IMR-90 (cell line): ENCODE data around the gene CSH1. TPM values are rescaled to one million over a fixed set of nuclear protein-coding genes. Genes with fewer than 3 reads are reported as not detected.
"Not testable (repeated sequence)": the region's sequence is repeated elsewhere in the genome, so short reads cannot be mapped to it uniquely, and the experiment has no call there.

Source experiments
- ATAC-seq: fragments of 200-7000 bp; cut with Tn5 transposase; 2 replicates; pipeline ENCODE4 v1.9.1; 2020; ENCODE audit warnings: low read depth, mild to moderate bottlenecking, moderate library complexity
- BruUV-seq: library from RNA; stranded (reverse); fragments of 400-500 nt; replicated peaks from 2 replicates; lab custom pipeline; 2021; lab: Mats Ljungman, UMichigan
- CTCF ChIA-PET: fragments of 300-600 bp; formaldehyde crosslinking; extraction: SDS; loops from one replicate; lab custom pipeline; 2021; ENCODE audit warnings: antibody characterized with exemption; lab: Yijun Ruan, JAX
- POLR2A ChIA-PET: fragments of 300-600 bp; sonication (Branson Sonifier 250); formaldehyde crosslinking; loops from one replicate; lab custom pipeline; 2022; ENCODE audit warnings: antibody characterized with exemption; ENCODE audit not compliant: unreplicated experiment; lab: Charles Lee
- DNase-seq: peaks from one replicate; pipeline ENCODE4 v3.0.0; 2013
- H2AFZ ChIP-seq: replicated peaks from 2 replicates; pipeline ENCODE3; 2013; ENCODE audit warnings: low read length, mild to moderate bottlenecking; ENCODE audit not compliant: poor library complexity
- H2AK5ac ChIP-seq: 2 replicates; pipeline ENCODE4 v1.6.1; 2013; ENCODE audit warnings: low read depth, low read length, inconsistent platforms
- H2AK9ac ChIP-seq: replicated peaks from 2 replicates; pipeline ENCODE3; 2013; ENCODE audit warnings: mild to moderate bottlenecking, low read depth, low read length, moderate library complexity; ENCODE audit not compliant: poor library complexity
- H2BK120ac ChIP-seq: 2 replicates; pipeline ENCODE4 v1.6.1; 2013; ENCODE audit warnings: low read depth, low read length, inconsistent platforms
- H2BK15ac ChIP-seq: 3 replicates; pipeline ENCODE4 v1.6.1; 2013; ENCODE audit warnings: low read depth, low read length, inconsistent platforms
- H2BK20ac ChIP-seq: 2 replicates; pipeline ENCODE4 v1.6.1; 2013; ENCODE audit warnings: low read depth, mild to moderate bottlenecking, inconsistent platforms, low read length, moderate library complexity
- H2BK5ac ChIP-seq: 2 replicates; pipeline ENCODE4 v1.6.1; 2013; ENCODE audit warnings: mild to moderate bottlenecking, low read depth, low read length, inconsistent platforms; ENCODE audit not compliant: poor library complexity, severe bottlenecking
- H3K14ac ChIP-seq: replicated peaks from 2 replicates; pipeline ENCODE4 v1.6.1; 2013; ENCODE audit warnings: low read depth, low read length, inconsistent platforms
- H3K18ac ChIP-seq: 2 replicates; pipeline ENCODE4 v1.6.1; 2013; ENCODE audit warnings: low read depth, low read length, control low read depth
- H3K23ac ChIP-seq: 2 replicates; pipeline ENCODE4 v1.6.1; 2013; ENCODE audit warnings: low read depth, low read length, inconsistent platforms
- H3K27ac ChIP-seq: 2 replicates; pipeline ENCODE4 v1.5.1; 2013; ENCODE audit warnings: mild to moderate bottlenecking, control low read depth, low read length; ENCODE audit not compliant: insufficient read depth
- H3K27me3 ChIP-seq: 2 replicates; pipeline ENCODE4 v1.6.1; 2013; ENCODE audit warnings: low read length; ENCODE audit not compliant: control insufficient read depth, insufficient read depth
- H3K36me3 ChIP-seq: 2 replicates; pipeline ENCODE4 v1.6.1; 2013; ENCODE audit warnings: low read length, mixed read lengths; ENCODE audit not compliant: control insufficient read depth, insufficient read depth
- H3K4ac ChIP-seq: 2 replicates; pipeline ENCODE4 v1.6.1; 2013; ENCODE audit warnings: low read depth, low read length, inconsistent platforms
- H3K4me1 ChIP-seq: 2 replicates; pipeline ENCODE4 v1.6.1; 2013; ENCODE audit warnings: low read length, mixed read lengths; ENCODE audit not compliant: control insufficient read depth, insufficient read depth
- H3K4me2 ChIP-seq: 2 replicates; pipeline ENCODE4 v1.6.1; 2013; ENCODE audit warnings: low read depth, mild to moderate bottlenecking, control low read depth, low read length, moderate library complexity
- H3K4me3 ChIP-seq: 2 replicates; pipeline ENCODE4 v1.5.1; 2013; ENCODE audit warnings: low read depth, mild to moderate bottlenecking, control low read depth, low read length, moderate library complexity; ENCODE audit not compliant: insufficient read depth
- H3K56ac ChIP-seq: 2 replicates; pipeline ENCODE4 v1.6.1; 2013; ENCODE audit warnings: low read length, inconsistent platforms; ENCODE audit not compliant: insufficient read depth; ENCODE audit errors: extremely low read depth
- H3K79me1 ChIP-seq, 2 experiments: 2 replicates each; pipeline ENCODE4 v1.6.1; 2013; ENCODE audit warnings: low read length in 2 of 2, inconsistent platforms in 1 of 2, low read depth in 1 of 2
- H3K9ac ChIP-seq: 2 replicates; pipeline ENCODE4 v1.6.1; 2013; ENCODE audit warnings: low read depth, low read length, control low read depth
- H3K9me1 ChIP-seq: 2 replicates; pipeline ENCODE4 v1.6.1; 2013; ENCODE audit warnings: low read length, inconsistent platforms; ENCODE audit not compliant: insufficient read depth
- H3K9me3 ChIP-seq: 2 replicates; pipeline ENCODE4 v1.6.1; 2013; ENCODE audit warnings: low read length; ENCODE audit not compliant: control insufficient read depth, insufficient read depth
- H4K20me1 ChIP-seq: 2 replicates; pipeline ENCODE4 v1.6.1; 2013; ENCODE audit warnings: low read length, inconsistent platforms; ENCODE audit not compliant: insufficient read depth
- H4K5ac ChIP-seq: 2 replicates; pipeline ENCODE4 v1.6.1; 2013; ENCODE audit warnings: mild to moderate bottlenecking, low read depth, low read length, control low read depth
- H4K8ac ChIP-seq, 2 experiments: 2 replicates each; pipeline ENCODE4 v1.6.1; 2013; ENCODE audit warnings: low read depth in 2 of 2, low read length in 2 of 2, control low read depth in 1 of 2, inconsistent platforms in 1 of 2
- H4K91ac ChIP-seq: 2 replicates; pipeline ENCODE4 v1.6.1; 2013; ENCODE audit warnings: low read depth, low read length, inconsistent platforms; ENCODE audit not compliant: insufficient read depth
- CEBPB ChIP-seq: IDR thresholded peaks from 2 replicates; pipeline ENCODE4 v1.6.1; 2012; ENCODE audit warnings: low read depth, low read length, improper control_type of control experiment
- CHD1 ChIP-seq: IDR thresholded peaks from 2 replicates; pipeline ENCODE4 v1.6.1; 2012; ENCODE audit warnings: low read depth, low read length, improper control_type of control experiment
- NFE2L2 ChIP-seq: fragments of 150-350 bp; IDR thresholded peaks from 2 replicates; pipeline ENCODE4 v1.6.1; 2016; ENCODE audit warnings: low read depth, mild to moderate bottlenecking, low read length
- RAD21 ChIP-seq: IDR thresholded peaks from 2 replicates; pipeline ENCODE4 v1.6.1; 2012; ENCODE audit warnings: low read length, improper control_type of control experiment
- RCOR1 ChIP-seq: IDR thresholded peaks from 2 replicates; pipeline ENCODE4 v1.6.1; 2012; ENCODE audit warnings: mild to moderate bottlenecking, low read length, improper control_type of control experiment; ENCODE audit not compliant: insufficient replicate concordance
- RFX5 ChIP-seq: IDR thresholded peaks from 2 replicates; pipeline ENCODE4 v1.8.0; 2012; ENCODE audit warnings: low read depth, mild to moderate bottlenecking, low read length, moderate library complexity
- WGBS, 2 experiments: methylation state at CpG; one replicate each; pipeline versions ENCODE4 v1.1.5 to v1.1.7; 2013; ENCODE audit warnings: missing lambda C conversion rate in 2 of 2; ENCODE audit not compliant: insufficient read length in 1 of 2; ENCODE audit errors: extremely low coverage in 2 of 2; 5-methylcytosine and 5-hydroxymethylcytosine counted together
- dilution Hi-C: fragments of 300-500 bp; cut with HindIII; formaldehyde crosslinking; loops from one replicate; pipeline ENCODE4 v1.14.3; 2018; ENCODE audit warnings: low sequenced_read_pairs; ENCODE audit not compliant: unreplicated experiment
- in situ Hi-C: fragments of 300-500 bp; cut with MboI; formaldehyde crosslinking; loops from 3 replicates; pipeline ENCODE4 v1.14.3; 2019; ENCODE audit warnings: low sequenced_read_pairs, inconsistent platforms, mixed read lengths
- intact Hi-C: fragments of 100-400 bp; cut with micrococcal nuclease; formaldehyde crosslinking; loops from 2 replicates; pipeline ENCODE4 v1.10.0; 2022
- polyA plus RNA-seq, 3 experiments: library from polyadenylated mRNA; depleted of rRNA; stranded (reverse); fragments of >200 nt; gene quantifications; 2 replicates each; pipeline ENCODE4 v1.2.3, GENCODE V29; 2012; ENCODE audit warnings: low replicate concordance in 1 of 3
- total RNA-seq: library from RNA; depleted of rRNA; stranded (reverse); fragments of >200 nt; gene quantifications from 2 replicates; pipeline ENCODE4 v1.2.3, GENCODE V29; 2012

CSH1 gene
- total and polyA plus RNA-seq, 2 of the 4 experiments (the other 2 are of a cell fraction), result not detected

DNA sequence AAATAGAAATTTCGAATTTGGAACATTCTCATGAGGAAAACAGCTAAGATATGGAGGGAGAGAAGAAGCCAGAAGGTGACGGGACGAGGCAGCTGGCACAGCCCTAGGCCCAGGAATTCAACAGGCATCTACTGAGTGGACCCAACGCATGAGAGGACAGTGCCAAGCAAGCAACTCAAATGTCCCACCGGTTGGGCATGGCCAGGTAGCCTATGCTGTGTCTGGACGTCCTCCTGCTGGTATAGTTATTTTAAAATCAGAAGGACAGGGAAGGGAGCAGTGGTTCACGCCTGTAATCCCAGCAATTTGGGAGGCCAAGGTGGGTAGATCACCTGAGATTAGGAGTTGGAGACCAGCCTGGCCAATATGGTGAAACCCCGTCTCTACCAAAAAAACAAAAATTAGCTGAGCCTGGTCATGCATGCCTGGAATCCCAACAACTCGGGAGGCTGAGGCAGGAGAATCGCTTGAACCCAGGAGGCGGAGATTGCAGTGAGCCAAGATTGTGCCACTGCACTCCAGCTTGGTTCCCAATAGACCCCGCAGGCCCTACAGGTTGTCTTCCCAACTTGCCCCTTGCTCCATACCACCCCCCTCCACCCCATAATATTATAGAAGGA is 20.3 kb upstream of the CSH1 start:
- Histone ChIP-seq H4K20me1 (no peaks in the 10 kb centered on the region), H2AK5ac (no peak overlapping the region), H4K91ac (no peak overlapping the region), H3K36me3 (no peaks in the 10 kb centered on the region), H3K9ac (no peak overlapping the region), H3K9me1 (no peaks in the 10 kb centered on the region), H3K23ac (no peak overlapping the region), H2BK5ac (no peak overlapping the region), H4K5ac (no peak overlapping the region), H3K4ac (no peak overlapping the region), H3K79me1 (no peaks in the 10 kb centered on the region), H2AFZ (no peak overlapping the region), H4K8ac (no peak overlapping the region), H3K56ac (no peak overlapping the region), H2BK20ac (no peak overlapping the region), H3K27ac (no peak overlapping the region), H3K4me2 (no peak overlapping the region), H3K14ac (no peak overlapping the region), H3K18ac (no peak overlapping the region), H2AK9ac (no peak overlapping the region), H3K4me3 (no peak overlapping the region), H2BK15ac (no peak overlapping the region), H3K27me3 (peaks cover 38% of the 10 kb centered on the region), H3K4me1 (no peaks in the 10 kb centered on the region), H2BK120ac (no peak overlapping the region), H3K9me3 (no peaks in the 10 kb centered on the region)
- intact Hi-C loops, result loop anchor here (10.0 kb wide), 1 partner anchor 368 kb away; no protein-coding TSS in a partner anchor
- in situ Hi-C loops, result loop anchor here (5.0 to 10.0 kb wide), 3 partner anchors 108 to 368 kb away; partner anchors contain the start of genes ERN1 and ICAM2
- no peak for DNase-seq
- BruUV-seq, result no TSS peak
- CTCF ChIA-PET, result no interaction called here
- ATAC-seq, result no peak
- POLR2A ChIA-PET, result no interaction called here
- TF ChIP-seq RCOR1 (no peak), RFX5 (no peak), CHD1 (no peak), RAD21 (no peak), CEBPB (no peak), NFE2L2 (no peak)
- dilution Hi-C loops, result no loop called here
- 64% methylated on average over 4 of the region's 12 CpGs; no CpG with 5 or more reads in 1 of the 2 experiments for WGBS, 2 experiments

DNA sequence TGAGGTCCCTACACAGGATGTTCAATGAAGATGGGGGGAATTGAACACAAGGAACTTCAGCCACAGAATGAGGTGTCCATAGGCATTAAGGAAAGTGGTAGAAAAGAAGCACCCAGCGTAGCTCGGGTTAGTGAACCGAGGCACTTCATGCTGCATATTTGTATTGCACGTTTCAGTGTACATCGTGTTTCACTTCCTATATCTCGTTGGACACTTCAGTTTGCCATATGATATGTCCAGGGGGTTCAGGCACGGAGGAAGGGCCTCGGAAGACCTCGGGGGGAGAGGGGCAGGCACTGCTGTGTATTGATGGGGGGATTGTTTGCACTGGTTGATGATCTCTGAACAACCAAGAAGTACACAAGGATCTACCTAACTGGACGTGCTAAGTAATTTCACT is 19.4 kb upstream of the CSH1 start:
- H3K18ac ChIP-seq, H2AK9ac ChIP-seq, H4K91ac ChIP-seq, H2AK5ac ChIP-seq, H4K20me1 ChIP-seq, H2BK120ac ChIP-seq, H4K5ac ChIP-seq, H3K4me2 ChIP-seq, H3K56ac ChIP-seq, H2AFZ ChIP-seq, H3K4me1 ChIP-seq, H3K14ac ChIP-seq, H3K23ac ChIP-seq, ATAC-seq, H3K9ac ChIP-seq, H2BK15ac ChIP-seq, CTCF ChIA-PET, H2BK20ac ChIP-seq, H3K27ac ChIP-seq, H4K8ac ChIP-seq, dilution Hi-C loops, BruUV-seq, DNase-seq, H2BK5ac ChIP-seq, H3K79me1 ChIP-seq, H3K4ac ChIP-seq, H3K36me3 ChIP-seq, H3K4me3 ChIP-seq, H3K9me1 ChIP-seq, POLR2A ChIA-PET, H3K9me3 ChIP-seq: not testable (repeated sequence)
- intact Hi-C loops (loop anchor here (10.0 kb wide), 1 partner anchor 369 kb away; no protein-coding TSS in a partner anchor), in situ Hi-C loops (loop anchor here (5.0 to 10.0 kb wide), 3 partner anchors 109 to 369 kb away; partner anchors contain the start of genes ERN1 and ICAM2)
- H3K27me3 ChIP-seq, result peaks cover 44% of the 10 kb centered on the region
- WGBS, 2 experiments, result 74% methylated on average over 8 of the region's 10 CpGs; no CpG with 5 or more reads in 1 of the 2 experiments
